Measurements from ENCODE around the gene STAG1.
"Not testable (repeated sequence)": the region's sequence is repeated elsewhere in the genome, so short reads cannot be mapped to it uniquely, and the experiment has no call there.

STAG1 gene

DNA sequence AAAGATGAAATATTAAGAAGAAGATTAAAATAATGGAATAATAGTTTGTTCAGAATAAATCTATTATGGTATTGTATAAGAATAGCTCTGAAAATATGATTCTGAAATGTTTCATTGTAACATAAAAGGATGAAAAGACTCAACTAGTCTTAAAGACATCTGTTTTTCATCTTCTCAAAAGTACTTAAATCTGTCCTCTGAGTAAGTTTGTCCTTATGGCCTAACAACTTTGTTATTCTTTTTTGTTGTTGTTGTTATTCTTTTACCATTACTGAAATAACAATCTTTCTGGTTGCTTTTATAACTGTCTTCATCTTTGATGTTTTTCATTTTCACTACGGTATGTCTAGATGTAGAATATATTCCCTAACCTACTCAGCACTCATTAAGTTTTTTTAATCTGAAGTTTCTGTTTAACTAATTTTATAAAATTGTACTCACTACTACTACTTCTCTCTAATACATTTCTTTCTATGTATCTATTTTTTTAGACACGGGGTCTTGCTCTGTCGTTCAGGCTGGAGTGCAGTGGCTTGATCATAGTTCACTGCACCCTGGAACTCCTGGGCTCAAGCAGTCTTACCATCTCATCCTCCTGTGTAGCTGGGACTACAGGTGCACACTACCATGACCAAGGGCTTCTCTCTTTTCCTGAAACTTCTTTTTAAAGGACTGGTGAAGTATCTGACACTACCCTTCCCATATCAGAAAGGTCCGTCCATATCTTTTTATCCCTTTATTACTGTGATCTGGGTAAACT is 261.4 kb downstream of the STAG1 start:
- no peaks in the 10 kb centered on the region for H3F3A ChIP-seq (ENCODE audit: low read depth)
- H3K4me2 ChIP-seq (ENCODE audit: low read depth, low read length, poor library complexity, severe bottlenecking), result no peak overlapping the region
- no peaks in the 10 kb centered on the region for H3K9me3 ChIP-seq (ENCODE audit: insufficient read depth, low read depth, low read length)
- H3K79me2 ChIP-seq (ENCODE audit: insufficient read depth, low read length), result no peaks in the 10 kb centered on the region
- H3K4me1 ChIP-seq (ENCODE audit: insufficient read depth, low read length, poor library complexity, severe bottlenecking), result no peaks in the 10 kb centered on the region
- no peaks in the 10 kb centered on the region for H4K20me1 ChIP-seq (ENCODE audit: insufficient read depth, low read length, poor library complexity, severe bottlenecking)
- no peak overlapping the region for H2AFZ ChIP-seq (ENCODE audit: low read length)
- H3K36me3 ChIP-seq (ENCODE audit: insufficient read depth, low read length), result peaks cover 36% of the 10 kb centered on the region; the same call in 1 of the 2 replicates
- H3K9me2 ChIP-seq (replicated peaks; ENCODE audit: low read depth, low read length), result no peaks in the 10 kb centered on the region
- no peak for TF ChIP-seq EZH2phosphoT487 (IDR thresholded peaks at IDR 0.05; ENCODE audit: borderline replicate concordance)
- TF ChIP-seq, protein P1, sequence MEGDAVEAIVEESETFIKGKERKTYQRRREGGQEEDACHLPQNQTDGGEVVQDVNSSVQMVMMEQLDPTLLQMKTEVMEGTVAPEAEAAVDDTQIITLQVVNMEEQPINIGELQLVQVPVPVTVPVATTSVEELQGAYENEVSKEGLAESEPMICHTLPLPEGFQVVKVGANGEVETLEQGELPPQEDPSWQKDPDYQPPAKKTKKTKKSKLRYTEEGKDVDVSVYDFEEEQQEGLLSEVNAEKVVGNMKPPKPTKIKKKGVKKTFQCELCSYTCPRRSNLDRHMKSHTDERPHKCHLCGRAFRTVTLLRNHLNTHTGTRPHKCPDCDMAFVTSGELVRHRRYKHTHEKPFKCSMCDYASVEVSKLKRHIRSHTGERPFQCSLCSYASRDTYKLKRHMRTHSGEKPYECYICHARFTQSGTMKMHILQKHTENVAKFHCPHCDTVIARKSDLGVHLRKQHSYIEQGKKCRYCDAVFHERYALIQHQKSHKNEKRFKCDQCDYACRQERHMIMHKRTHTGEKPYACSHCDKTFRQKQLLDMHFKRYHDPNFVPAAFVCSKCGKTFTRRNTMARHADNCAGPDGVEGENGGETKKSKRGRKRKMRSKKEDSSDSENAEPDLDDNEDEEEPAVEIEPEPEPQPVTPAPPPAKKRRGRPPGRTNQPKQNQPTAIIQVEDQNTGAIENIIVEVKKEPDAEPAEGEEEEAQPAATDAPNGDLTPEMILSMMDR (conservative IDR thresholded peaks at IDR 0.05; ENCODE audit: low read length), result no peak
- no peaks in the 10 kb centered on the region for H3K27me3 ChIP-seq (ENCODE audit: insufficient read depth, low read length, poor library complexity, severe bottlenecking)
- H3K9ac ChIP-seq (ENCODE audit: low read depth, low read length, poor library complexity, severe bottlenecking), result no peak overlapping the region
- no peak overlapping the region for H3K4me3 ChIP-seq (ENCODE audit: low read length, poor library complexity, severe bottlenecking)

DNA sequence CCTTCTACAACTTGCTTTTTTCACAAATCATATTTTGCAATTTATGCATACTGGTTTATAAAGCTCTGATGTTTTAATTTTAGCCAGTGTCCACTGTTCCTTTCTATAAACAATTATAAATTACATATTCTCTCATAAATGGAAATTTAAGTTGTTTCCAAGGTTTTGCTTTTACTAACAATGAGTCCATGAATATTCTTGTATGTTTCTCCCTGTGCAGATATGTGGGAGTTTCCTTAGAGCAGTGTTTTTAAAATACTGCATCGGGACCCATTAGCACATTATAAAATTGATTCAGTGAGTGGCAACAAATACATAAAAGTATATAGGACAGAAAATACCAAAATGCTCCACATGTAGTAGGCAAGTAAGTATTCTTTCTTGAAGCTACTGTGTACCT is 266.4 kb downstream of the STAG1 start:
- Histone ChIP-seq H2AFZ (ENCODE audit: low read length) (no peak overlapping the region), H3K4me2 (ENCODE audit: low read depth, low read length, poor library complexity, severe bottlenecking) (no peak overlapping the region), H3F3A (ENCODE audit: low read depth) (no peaks in the 10 kb centered on the region), H3K9me3 (ENCODE audit: insufficient read depth, low read depth, low read length) (no peaks in the 10 kb centered on the region), H3K4me3 (ENCODE audit: low read length, poor library complexity, severe bottlenecking) (no peak overlapping the region), H3K4me1 (ENCODE audit: insufficient read depth, low read length, poor library complexity, severe bottlenecking) (no peaks in the 10 kb centered on the region), H3K27me3 (ENCODE audit: insufficient read depth, low read length, poor library complexity, severe bottlenecking) (no peaks in the 10 kb centered on the region), H3K9ac (ENCODE audit: low read depth, low read length, poor library complexity, severe bottlenecking) (no peak overlapping the region), H3K36me3 (ENCODE audit: insufficient read depth, low read length) (peaks cover 14% of the 10 kb centered on the region; the same call in 1 of the 2 replicates), H4K20me1 (ENCODE audit: insufficient read depth, low read length, poor library complexity, severe bottlenecking) (no peaks in the 10 kb centered on the region), H3K9me2 (replicated peaks; ENCODE audit: low read depth, low read length) (no peaks in the 10 kb centered on the region), H3K79me2 (ENCODE audit: insufficient read depth, low read length) (no peaks in the 10 kb centered on the region)
- TF ChIP-seq EZH2phosphoT487 (IDR thresholded peaks at IDR 0.05; ENCODE audit: borderline replicate concordance), result no peak
- TF ChIP-seq, protein P1 (conservative IDR thresholded peaks at IDR 0.05; ENCODE audit: low read length), result no peak

DNA sequence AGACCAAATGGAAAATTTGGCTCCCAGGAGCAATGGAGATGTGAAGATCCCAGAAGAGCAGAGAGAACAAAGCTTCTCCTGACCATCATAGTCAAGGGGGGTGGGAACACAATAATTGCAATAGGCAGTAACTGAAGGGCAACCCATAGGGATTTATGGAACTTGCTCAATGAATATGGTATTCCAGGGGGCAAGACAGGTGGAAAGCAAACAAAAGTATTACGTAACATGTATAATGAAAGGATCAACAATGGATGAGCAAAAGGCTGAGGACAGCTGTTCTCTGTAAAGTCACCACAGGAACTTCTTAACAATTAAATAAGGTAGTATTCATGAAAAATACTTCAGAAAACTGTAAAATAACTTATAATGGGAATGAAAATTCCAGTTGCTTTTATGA is 275.9 kb downstream of the STAG1 start:
- Histone ChIP-seq H2AFZ (ENCODE audit: low read length) (no peak overlapping the region), H3K4me2 (ENCODE audit: low read depth, low read length, poor library complexity, severe bottlenecking) (no peak overlapping the region), H3F3A (ENCODE audit: low read depth) (no peaks in the 10 kb centered on the region; the same call in 1 of the 2 replicates), H3K4me1 (ENCODE audit: insufficient read depth, low read length, poor library complexity, severe bottlenecking) (no peaks in the 10 kb centered on the region), H3K9ac (ENCODE audit: low read depth, low read length, poor library complexity, severe bottlenecking) (no peak overlapping the region), H3K79me2 (ENCODE audit: insufficient read depth, low read length) (no peaks in the 10 kb centered on the region), H4K20me1 (ENCODE audit: insufficient read depth, low read length, poor library complexity, severe bottlenecking) (no peaks in the 10 kb centered on the region), H3K4me3 (ENCODE audit: low read length, poor library complexity, severe bottlenecking) (no peak overlapping the region), H3K27me3 (ENCODE audit: insufficient read depth, low read length, poor library complexity, severe bottlenecking) (no peaks in the 10 kb centered on the region), H3K9me3 (ENCODE audit: insufficient read depth, low read depth, low read length) (no peaks in the 10 kb centered on the region), H3K36me3 (ENCODE audit: insufficient read depth, low read length) (peaks cover 41% of the 10 kb centered on the region; the same call in 1 of the 2 replicates), H3K9me2 (replicated peaks; ENCODE audit: low read depth, low read length) (no peaks in the 10 kb centered on the region)
- no peak for TF ChIP-seq EZH2phosphoT487 (IDR thresholded peaks at IDR 0.05; ENCODE audit: borderline replicate concordance)
- TF ChIP-seq, protein P1 (conservative IDR thresholded peaks at IDR 0.05; ENCODE audit: low read length), result no peak

DNA sequence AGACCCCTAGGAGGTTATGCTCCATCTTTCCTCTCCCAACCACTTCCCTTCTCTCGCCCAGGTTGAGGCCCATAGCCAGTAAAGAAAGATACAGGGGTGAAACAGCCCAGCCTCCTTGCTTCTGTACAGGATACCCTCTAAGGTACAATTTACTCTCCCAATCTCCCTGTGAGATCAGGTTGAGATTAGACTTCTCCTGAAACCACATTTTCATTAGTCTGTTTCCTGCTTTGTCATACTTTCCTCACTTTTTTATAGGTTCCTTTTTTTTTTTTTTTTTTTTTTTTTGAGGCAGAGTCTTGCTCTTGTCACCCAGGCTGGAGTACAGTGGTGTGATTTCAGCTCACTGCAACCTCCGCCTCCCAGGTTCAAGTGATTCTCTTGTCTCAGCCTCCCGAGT is 277.3 kb downstream of the STAG1 start:
- not testable (repeated sequence) for H4K20me1 ChIP-seq (ENCODE audit: insufficient read depth, low read length, poor library complexity, severe bottlenecking); H3K4me2 ChIP-seq (ENCODE audit: low read depth, low read length, poor library complexity, severe bottlenecking); H3K9me3 ChIP-seq (ENCODE audit: insufficient read depth, low read depth, low read length); H3K9me2 ChIP-seq (replicated peaks; ENCODE audit: low read depth, low read length); H3F3A ChIP-seq (ENCODE audit: low read depth); H3K4me1 ChIP-seq (ENCODE audit: insufficient read depth, low read length, poor library complexity, severe bottlenecking); H3K4me3 ChIP-seq (ENCODE audit: low read length, poor library complexity, severe bottlenecking); H3K27me3 ChIP-seq (ENCODE audit: insufficient read depth, low read length, poor library complexity, severe bottlenecking); H3K79me2 ChIP-seq (ENCODE audit: insufficient read depth, low read length); H2AFZ ChIP-seq (ENCODE audit: low read length); H3K9ac ChIP-seq (ENCODE audit: low read depth, low read length, poor library complexity, severe bottlenecking)
- H3K36me3 ChIP-seq (ENCODE audit: insufficient read depth, low read length), result peaks cover 41% of the 10 kb centered on the region; the same call in 1 of the 2 replicates

Measured in Loucy (cell line).